GM12874 (cell line): ENCODE measurements around the gene PELI1.

Source experiments
- TF ChIP-seq, protein P1 (sequence below): IDR thresholded peaks from 2 replicates; pipeline ENCODE4 v1.5.1; 2011; ENCODE audit warnings: low read depth, mild to moderate bottlenecking, control low read depth, low read length, moderate library complexity; ENCODE audit not compliant: insufficient read depth

Gene PELI1

DNA sequence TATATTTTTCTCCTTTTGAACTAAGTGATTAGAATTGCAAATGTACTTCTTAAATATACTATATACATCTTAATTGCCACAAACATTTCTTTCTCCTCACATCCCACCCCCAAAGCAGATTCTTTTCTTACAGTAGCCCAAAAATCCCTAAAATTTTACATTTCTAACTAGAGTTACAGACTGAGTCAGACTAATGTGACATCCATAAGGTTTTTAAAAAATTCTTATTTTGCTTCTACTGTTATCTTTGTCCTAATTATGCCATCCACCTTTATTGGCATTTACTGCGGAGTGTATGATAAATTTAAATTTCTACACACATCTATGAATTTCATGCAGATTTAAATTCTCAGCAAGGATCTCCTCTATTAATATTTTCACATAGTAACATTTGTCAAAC is 15.8 kb downstream of the PELI1 start:
- TF ChIP-seq, protein P1, sequence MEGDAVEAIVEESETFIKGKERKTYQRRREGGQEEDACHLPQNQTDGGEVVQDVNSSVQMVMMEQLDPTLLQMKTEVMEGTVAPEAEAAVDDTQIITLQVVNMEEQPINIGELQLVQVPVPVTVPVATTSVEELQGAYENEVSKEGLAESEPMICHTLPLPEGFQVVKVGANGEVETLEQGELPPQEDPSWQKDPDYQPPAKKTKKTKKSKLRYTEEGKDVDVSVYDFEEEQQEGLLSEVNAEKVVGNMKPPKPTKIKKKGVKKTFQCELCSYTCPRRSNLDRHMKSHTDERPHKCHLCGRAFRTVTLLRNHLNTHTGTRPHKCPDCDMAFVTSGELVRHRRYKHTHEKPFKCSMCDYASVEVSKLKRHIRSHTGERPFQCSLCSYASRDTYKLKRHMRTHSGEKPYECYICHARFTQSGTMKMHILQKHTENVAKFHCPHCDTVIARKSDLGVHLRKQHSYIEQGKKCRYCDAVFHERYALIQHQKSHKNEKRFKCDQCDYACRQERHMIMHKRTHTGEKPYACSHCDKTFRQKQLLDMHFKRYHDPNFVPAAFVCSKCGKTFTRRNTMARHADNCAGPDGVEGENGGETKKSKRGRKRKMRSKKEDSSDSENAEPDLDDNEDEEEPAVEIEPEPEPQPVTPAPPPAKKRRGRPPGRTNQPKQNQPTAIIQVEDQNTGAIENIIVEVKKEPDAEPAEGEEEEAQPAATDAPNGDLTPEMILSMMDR: no peak

DNA sequence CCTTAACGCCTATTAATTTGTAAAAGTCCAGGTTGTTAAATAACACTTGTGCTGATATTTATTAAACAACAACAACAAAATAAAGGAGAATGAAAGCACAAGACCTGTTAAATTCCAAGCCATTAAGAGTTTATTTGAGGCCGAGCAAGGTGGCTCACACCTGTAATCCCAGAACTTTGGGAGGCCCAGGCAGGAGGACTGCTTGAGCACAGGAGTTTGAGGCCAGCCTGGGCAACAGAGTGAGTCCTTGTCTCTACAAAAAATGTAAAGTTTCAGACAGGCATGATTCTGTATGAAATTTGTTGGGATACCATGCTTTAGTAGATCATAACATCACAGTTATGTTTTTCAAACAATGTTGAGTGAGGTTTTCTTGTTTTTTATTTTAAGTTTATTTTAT is 17.1 kb downstream of the PELI1 start:
- TF ChIP-seq, protein P1: no peak

DNA sequence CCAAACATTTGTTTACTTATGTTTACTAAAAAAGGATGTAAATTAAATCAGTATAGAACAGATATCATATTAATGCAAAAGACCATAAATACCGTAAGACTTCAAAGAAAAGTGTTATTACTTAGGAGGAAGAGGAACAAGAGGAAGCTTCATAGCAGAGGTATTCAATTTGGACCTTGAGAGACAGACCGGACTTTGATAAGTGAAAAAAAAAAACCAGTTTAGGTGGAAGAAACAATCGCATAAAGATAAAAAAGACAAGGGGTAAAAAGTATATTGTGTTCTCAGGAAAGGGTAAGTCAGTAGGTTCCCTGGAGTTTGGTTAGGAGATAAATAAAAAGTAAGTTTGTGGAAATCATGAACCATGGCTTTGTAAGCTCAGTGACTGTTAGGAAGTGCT is 17.6 kb downstream of the PELI1 start:
- TF ChIP-seq, protein P1: no peak

DNA sequence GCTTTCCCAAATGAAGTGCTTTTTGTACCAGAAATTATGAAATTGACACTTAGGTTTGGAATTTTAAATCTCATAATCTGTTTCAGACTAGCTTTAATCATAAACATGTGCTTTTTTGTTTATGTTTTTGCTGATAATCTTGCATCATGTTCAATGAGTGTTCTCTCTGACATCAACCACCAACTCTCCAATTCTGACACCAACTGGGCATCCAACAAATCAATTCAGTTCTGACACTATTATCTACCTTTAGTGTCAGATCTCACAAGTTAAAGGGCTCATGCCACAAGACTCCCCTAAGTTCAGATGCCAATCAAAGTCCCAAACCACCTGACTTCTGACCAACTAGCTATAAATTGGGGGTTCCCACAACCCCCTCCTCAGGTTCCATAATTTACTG is 19.6 kb downstream of the PELI1 start:
- TF ChIP-seq, protein P1: no peak

DNA sequence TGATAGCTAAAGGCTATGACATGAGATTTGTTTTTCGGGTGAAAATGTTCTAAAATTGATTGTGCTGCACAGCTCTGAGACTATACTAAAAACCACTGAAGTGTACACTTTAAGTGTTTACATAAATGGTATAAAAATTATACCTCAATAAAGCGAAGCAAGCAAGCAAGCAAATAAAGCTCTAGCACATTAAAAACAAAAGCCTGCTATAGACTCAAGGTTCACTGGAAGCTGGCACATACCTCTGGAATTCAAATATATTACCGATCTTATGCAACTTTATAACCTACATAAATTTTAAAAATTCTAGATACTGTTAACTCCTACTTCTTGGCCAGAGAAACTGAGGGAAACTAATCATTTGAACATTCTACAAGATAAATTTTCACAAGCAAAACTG is 20.1 kb downstream of the PELI1 start:
- TF ChIP-seq, protein P1: no peak

DNA sequence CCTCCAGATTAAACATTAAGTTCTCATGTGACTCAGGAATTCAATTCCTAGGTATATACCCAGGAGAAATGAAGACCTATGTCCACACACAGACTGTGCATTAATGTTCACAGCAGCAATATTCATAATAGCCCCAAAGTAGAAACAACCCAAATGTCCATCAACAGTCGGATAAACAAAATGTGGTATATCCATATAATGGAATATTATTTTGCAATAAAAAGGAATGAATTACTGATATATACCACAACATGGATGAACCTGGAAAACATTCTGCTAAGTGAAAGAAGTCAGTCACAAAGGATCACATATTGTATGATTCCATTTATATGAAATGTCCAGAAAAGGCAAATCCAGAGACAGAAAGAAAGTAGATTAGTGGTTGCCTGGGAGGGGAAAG is 20.5 kb downstream of the PELI1 start:
- TF ChIP-seq, protein P1: no peak

DNA sequence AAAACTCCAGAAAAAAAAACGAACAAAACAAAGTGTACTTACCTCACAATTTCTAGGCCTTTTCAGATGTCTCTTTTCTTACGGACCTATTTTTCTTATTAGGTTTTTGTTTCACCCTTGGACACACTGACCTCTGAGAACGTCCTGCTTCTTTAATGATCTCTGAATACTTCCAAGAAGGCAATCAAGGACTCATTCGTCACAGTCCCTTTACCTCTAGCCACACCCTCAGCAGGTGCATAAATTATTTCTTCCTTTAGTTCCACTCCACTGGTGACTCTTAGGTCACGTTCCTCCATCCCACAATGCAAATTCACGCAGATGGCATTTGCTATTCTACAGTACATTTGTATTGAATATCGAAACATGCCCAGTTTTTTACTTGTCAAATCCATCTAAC is 21.9 kb downstream of the PELI1 start:
- TF ChIP-seq, protein P1: no peak

DNA sequence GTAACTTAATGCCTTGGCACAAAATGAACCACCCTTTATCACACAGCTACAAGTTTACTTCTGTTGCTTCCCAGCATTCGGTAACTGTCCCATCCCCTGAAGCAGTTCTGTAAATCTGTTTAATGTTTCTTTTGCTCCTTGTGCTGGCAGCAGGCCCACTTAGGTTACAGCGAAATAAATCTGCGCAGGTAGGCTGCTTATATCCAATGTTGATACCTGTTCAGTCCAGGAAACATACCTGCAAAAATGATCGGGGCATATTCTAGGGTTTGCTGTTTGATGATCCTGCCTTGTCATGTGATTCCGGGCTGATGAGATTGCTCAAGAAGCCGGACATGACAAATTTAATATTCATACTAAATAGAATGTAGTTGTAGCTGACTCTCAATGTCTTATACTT is 23.3 kb downstream of the PELI1 start:
- TF ChIP-seq, protein P1: no peak
